Ectodermal cell (in vitro differentiated cells): ENCODE results near the gene PRR15L.
"Not testable (repeated sequence)": the region's sequence is repeated elsewhere in the genome, so short reads cannot be mapped to it uniquely, and the experiment has no call there.

Experiments used
- H3K27ac ChIP-seq: 2 replicates; pipeline ENCODE4 v1.7.0; 2013; ENCODE audit warnings: mild to moderate bottlenecking, low read depth, low read length; ENCODE audit not compliant: insufficient read depth, poor library complexity, severe bottlenecking
- H3K27me3 ChIP-seq: 2 replicates; pipeline ENCODE4 v1.7.0; 2013; ENCODE audit warnings: mild to moderate bottlenecking, low read length; ENCODE audit not compliant: insufficient read depth, control insufficient read depth, poor library complexity, severe bottlenecking
- H3K36me3 ChIP-seq: one replicate; pipeline ENCODE4 v1.7.0; 2013; ENCODE audit warnings: low read length; ENCODE audit not compliant: control insufficient read depth, insufficient read depth
- H3K4me1 ChIP-seq: one replicate; pipeline ENCODE4 v1.7.0; 2013; ENCODE audit warnings: low read length; ENCODE audit not compliant: control insufficient read depth, insufficient read depth
- H3K4me3 ChIP-seq: 2 replicates; pipeline ENCODE4 v1.7.0; 2013; ENCODE audit warnings: low read depth, low read length, control low read depth; ENCODE audit not compliant: insufficient read depth
- H3K9me3 ChIP-seq: 2 replicates; pipeline ENCODE4 v1.7.0; 2013; ENCODE audit warnings: mild to moderate bottlenecking, low read length, moderate library complexity; ENCODE audit not compliant: control insufficient read depth
- WGBS, 2 experiments: methylation state at CpG; one replicate each; pipeline ENCODE4 v1.1.7; 2013; ENCODE audit warnings: missing lambda C conversion rate in 2 of 2; 5-methylcytosine and 5-hydroxymethylcytosine counted together

Gene PRR15L

DNA sequence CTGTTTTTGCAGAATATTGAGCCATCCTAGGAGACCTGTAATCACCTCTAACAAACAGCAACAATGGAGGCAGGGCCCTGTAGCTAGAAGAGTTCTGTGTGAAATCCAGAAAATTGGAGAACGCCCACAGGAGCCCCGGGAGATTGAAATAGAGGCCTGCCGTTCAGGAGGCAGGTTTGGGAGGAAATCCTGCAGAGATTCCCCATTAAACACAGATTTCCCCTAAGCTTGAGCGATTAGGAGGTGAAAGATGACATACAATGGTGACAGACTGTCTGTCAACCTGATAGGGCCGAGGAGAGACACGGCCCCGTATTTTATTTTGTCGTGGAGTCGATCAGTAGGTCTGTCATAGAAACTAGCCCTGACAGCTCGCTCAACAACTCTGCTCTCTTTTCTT, 31.5 kb upstream of the PRR15L start:
- WGBS, 2 experiments, result 80 to 81% methylated on average over 10 of the region's 10 CpGs
- Histone ChIP-seq H3K36me3 (no peaks in the 10 kb centered on the region), H3K4me3 (no peak overlapping the region), H3K4me1 (peaks cover 68% of the 10 kb centered on the region), H3K27me3 (no peaks in the 10 kb centered on the region), H3K9me3 (no peaks in the 10 kb centered on the region), H3K27ac (no peak overlapping the region)

DNA sequence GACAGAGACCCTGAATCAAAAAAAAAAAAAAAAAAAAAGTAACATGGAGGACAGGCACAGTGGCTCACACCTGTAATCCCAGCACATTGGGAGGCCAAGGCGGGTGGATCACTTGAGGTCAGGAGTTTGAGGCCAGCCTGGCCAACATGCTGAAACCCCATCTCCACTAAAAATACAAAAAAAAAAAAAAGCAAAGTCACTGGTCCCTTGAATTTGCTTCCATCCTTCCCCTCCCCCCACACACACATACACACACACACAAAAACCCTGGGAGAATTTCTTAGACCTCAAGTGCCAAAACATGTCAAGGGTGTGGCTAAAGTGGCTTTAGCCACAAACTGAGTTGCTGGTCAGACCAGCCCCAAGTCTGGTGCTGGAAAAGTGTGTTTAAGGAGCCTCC, 30.8 kb upstream of the PRR15L start:
- not testable (repeated sequence) for H3K9me3 ChIP-seq, H3K36me3 ChIP-seq, H3K4me3 ChIP-seq, H3K27me3 ChIP-seq, H3K27ac ChIP-seq
- 93 to 94% methylated on average over 1 of the region's 1 CpG for WGBS, 2 experiments
- H3K4me1 ChIP-seq, result peaks cover 63% of the 10 kb centered on the region

DNA sequence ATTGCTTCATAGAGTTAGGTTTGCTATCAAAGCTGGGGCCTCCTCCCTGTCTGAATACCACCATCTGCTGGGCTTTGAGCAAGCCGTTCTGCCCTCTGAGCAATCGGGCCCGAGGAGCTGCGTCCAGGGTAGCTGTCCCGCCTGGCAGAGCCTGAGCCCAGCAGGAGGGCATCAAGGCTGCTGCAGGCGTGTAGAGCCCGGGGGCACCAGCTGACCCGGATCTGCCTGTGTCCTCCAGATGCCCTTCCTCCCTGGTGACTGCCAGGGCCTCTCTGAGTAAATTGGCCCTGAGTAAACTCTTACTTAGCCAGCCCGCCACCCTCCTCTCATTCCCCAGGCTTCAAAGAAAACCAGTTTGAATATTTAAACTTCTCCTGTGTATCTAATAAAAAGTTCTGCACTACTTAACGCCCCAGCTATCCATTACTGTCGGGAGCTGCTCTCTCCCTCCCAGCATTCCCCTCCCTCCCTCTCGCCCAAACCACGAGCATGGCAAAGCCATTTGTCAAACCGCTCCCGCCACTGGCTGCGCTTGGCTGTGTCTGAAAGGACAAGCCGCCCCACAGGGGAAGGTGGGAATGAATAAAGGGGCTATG, 29.7 kb upstream of the PRR15L start:
- WGBS, 2 experiments, result 22 to 23% methylated on average over 17 of the region's 17 CpGs
- no peaks in the 10 kb centered on the region for H3K27me3 ChIP-seq
- H3K4me1 ChIP-seq, result peaks cover 52% of the 10 kb centered on the region
- peak overlapping the region; percentile 47 for H3K27ac ChIP-seq
- H3K9me3 ChIP-seq, result no peaks in the 10 kb centered on the region
- no peak overlapping the region for H3K4me3 ChIP-seq
- H3K36me3 ChIP-seq, result peaks cover 9% of the 10 kb centered on the region

DNA sequence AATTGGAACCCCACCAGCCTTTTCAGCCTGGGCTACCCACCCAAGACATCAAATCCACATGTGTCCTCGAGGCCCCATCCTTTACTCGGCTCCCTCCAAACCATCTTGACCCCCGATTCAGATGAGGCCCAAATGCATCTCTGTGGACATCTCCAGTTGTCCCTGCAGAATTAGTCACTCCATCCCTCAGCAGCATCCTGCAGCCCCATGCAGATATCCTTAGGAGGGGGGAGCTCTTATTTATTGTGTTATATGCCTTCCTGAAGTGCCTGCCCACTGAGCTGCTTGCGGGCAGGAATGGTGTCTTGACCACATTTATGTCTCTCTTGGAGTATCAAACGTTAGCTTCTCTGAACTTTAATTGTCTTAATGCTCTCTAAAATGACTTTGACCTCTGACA, 28.8 kb upstream of the PRR15L start:
- H3K4me1 ChIP-seq, result peaks cover 49% of the 10 kb centered on the region
- peak overlapping the region; percentile 47 for H3K27ac ChIP-seq
- no peak overlapping the region for H3K4me3 ChIP-seq
- no peaks in the 10 kb centered on the region for H3K9me3 ChIP-seq
- peaks cover 16% of the 10 kb centered on the region for H3K36me3 ChIP-seq
- WGBS, 2 experiments, result 54 to 59% methylated on average over 5 of the region's 5 CpGs
- no peaks in the 10 kb centered on the region for H3K27me3 ChIP-seq

DNA sequence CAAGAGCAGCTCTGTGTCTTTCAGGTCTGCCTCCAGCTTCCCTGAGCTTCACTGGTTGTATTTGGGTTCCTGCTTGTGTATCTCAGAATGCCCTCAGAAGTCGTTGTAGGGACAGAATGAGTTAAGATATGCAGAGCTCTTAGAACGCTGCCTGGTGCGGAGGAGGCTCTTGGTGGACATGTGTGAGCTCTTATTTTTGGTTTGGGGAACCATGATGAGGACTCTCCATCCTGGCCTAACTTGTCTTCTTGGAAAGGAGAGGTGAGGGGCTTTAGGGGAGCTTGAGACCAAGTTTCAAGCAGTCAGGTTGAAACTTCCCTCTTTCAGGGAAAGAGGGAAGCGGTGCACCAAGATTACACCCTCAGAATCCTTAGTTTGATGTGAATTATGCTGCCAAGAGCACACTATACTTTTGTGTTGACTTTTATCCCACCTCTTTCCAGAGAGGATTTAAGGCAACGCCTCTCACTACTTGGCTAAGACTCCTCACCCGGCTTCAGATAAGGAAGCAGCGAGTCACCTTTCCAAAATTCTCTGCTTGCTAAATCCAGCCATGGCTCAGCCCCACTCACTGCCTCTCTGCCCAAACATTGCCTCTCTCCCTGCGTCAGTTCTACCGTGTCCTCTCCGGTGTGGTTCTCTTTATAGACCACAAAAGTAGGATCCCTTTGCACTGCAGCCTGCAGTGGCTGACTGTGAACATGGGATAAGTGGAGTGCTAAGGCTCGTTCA, 26.0 kb upstream of the PRR15L start:
- Histone ChIP-seq H3K27ac (peak overlapping the region; percentile 40), H3K9me3 (no peaks in the 10 kb centered on the region), H3K36me3 (peaks cover 40% of the 10 kb centered on the region), H3K27me3 (no peaks in the 10 kb centered on the region), H3K4me1 (peaks cover 31% of the 10 kb centered on the region), H3K4me3 (no peak overlapping the region)
- WGBS, 2 experiments, result 96 to 97% methylated on average over 10 to 11 of the region's 11 CpGs

DNA sequence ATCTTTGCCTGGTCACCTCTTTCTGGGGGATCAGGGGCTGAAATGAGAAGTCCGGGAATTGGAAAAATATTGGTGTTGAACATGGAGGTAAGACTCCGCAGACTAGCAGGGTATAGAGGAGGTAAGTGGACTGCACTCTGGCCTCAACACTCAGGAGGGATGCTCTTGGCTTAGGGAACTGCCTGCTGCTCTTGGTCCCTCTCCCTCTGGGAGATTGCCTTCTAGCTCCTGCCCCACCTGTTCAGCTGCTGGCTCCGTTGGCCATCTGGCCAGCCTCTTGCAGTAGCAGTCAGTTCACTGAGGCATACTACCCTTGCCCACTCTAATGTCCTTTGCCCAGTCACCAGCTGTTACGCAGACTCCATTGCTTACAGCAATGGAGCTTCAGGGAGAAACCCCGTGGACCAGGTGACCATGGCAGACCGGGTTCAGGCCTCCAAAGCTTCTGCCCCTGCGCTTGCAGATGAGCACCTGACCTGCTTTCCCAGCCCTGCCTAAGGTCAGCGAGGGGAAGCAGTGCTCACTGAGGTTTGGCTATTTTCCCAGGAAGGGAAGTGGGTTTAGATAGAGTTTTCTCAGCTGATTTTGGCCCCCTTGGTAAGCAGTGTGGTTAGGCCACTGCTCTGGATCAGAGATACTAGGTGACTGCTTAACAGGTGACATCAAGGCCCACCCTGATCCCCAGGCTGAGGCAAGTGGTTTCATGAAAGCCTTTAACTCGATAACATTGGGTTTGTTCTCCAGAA, 25.1 kb upstream of the PRR15L start:
- H3K27ac ChIP-seq, result peak overlapping the region; percentile 40
- H3K4me1 ChIP-seq, result peaks cover 27% of the 10 kb centered on the region
- no peaks in the 10 kb centered on the region for H3K9me3 ChIP-seq
- no peaks in the 10 kb centered on the region for H3K27me3 ChIP-seq
- H3K4me3 ChIP-seq, result no peak overlapping the region
- H3K36me3 ChIP-seq, result peaks cover 41% of the 10 kb centered on the region
- 95 to 96% methylated on average over 9 of the region's 9 CpGs for WGBS, 2 experiments

DNA sequence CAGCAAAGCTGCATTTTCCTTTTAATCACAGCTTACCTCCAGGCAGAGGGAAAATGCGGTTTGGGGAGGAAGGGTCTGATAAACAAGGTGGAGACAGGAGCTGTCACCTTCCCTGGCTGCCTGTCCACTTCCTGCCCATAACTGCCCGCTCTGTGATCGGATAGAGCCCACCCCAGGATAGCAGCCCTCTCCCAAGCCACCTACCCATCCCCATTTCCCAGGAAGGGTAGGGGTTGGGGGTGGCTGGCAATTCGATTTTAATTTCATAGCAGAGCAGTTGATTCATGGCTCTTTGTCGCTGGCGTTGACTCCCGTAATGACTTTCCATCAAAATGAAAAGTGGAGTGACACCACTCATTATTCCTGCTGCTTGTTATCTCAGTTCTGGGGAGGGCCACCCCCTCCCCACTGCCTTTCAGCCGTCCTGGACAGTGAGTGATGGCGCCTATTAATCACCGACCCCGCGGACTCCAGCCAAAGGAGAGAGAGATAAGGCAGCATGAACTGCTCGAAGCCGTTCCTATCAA, 24.5 kb upstream of the PRR15L start:
- Histone ChIP-seq H3K27ac (no peak overlapping the region), H3K27me3 (no peaks in the 10 kb centered on the region), H3K36me3 (peaks cover 41% of the 10 kb centered on the region), H3K4me3 (no peak overlapping the region), H3K9me3 (no peaks in the 10 kb centered on the region), H3K4me1 (peaks cover 20% of the 10 kb centered on the region)
- WGBS, 2 experiments, result 89 to 90% methylated on average over 14 of the region's 14 CpGs

DNA sequence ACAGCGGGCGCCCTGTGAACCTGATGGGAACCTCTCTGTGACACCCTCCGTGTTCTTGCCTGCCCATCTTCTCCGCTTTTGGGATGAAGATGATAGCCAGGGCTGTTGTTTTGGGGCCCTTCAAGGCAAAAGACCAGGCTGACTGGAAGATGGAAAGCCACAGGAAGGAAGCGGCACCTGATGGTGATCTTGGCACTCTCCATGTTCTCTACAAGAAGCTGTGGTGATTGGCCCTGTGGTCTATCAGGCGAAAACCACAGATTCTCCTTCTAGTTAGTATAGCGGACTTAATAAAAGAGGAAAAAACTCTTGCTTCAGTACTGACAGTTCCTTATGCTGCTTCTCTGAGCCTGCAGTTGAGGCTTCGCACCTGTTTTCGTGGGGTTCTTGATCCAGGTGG, 23.8 kb upstream of the PRR15L start:
- Histone ChIP-seq H3K36me3 (peaks cover 41% of the 10 kb centered on the region), H3K4me1 (peaks cover 13% of the 10 kb centered on the region), H3K4me3 (no peak overlapping the region), H3K27ac (no peak overlapping the region), H3K9me3 (no peaks in the 10 kb centered on the region), H3K27me3 (no peaks in the 10 kb centered on the region)
- 97% methylated on average over 9 of the region's 9 CpGs for WGBS, 2 experiments

DNA sequence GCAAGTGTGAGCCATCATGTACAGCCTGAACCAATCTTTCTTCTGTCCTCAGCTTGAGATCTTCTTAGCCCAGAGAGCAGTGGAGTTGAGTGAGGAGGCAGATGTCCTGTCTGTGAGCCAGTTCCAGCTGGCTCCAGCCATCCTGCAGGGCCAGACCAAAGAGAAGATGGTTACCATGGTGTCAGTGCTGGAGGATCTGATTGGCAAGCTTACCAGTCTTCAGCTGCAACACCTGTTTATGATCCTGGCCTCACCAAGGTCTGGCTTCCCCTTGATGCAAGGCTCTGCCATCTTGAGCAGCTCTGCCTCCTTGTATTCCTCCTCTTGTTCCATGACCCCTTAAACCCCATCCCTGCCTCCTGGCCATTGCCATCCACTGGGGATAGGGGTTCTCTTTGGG, 22.9 kb upstream of the PRR15L start:
- Histone ChIP-seq H3K4me1 (peaks cover 9% of the 10 kb centered on the region), H3K27me3 (no peaks in the 10 kb centered on the region), H3K27ac (no peak overlapping the region), H3K9me3 (no peaks in the 10 kb centered on the region), H3K4me3 (no peak overlapping the region), H3K36me3 (peaks cover 48% of the 10 kb centered on the region)

DNA sequence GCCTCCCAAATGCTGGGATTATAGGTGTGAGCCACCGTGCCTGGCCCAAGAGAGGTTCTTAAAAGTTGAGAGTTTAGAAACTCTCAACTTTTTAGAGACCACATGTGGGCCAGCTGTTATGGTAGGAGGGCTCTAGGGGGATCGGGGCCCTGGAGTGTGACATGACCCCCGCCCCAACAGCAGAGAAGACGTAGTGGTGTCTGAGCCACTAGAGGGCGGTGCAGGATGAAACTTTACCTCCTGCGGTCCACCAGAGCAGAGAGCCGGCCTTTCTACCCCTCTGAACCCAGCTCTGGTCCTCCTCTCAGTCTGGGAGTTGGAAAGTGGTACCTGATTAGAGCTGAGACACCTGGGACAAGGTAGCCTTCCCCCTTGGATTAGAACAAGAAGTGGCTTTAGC, 20.6 kb upstream of the PRR15L start:
- no peak overlapping the region for H3K4me3 ChIP-seq
- no peak overlapping the region for H3K27ac ChIP-seq
- peaks cover 9% of the 10 kb centered on the region for H3K4me1 ChIP-seq
- no peaks in the 10 kb centered on the region for H3K9me3 ChIP-seq
- WGBS, 2 experiments, result 20 to 21% methylated on average over 7 of the region's 7 CpGs
- H3K36me3 ChIP-seq, result peaks cover 63% of the 10 kb centered on the region
- no peaks in the 10 kb centered on the region for H3K27me3 ChIP-seq
